ENCODE results near the gene TMEM52B.
A peak's percentile ranks its signal among the peaks of the same experiment; 100 is the strongest.
"Not testable (repeated sequence)": the region's sequence is repeated elsewhere in the genome, so short reads cannot be mapped to it uniquely, and the experiment has no call there.

The TMEM52B gene

DNA sequence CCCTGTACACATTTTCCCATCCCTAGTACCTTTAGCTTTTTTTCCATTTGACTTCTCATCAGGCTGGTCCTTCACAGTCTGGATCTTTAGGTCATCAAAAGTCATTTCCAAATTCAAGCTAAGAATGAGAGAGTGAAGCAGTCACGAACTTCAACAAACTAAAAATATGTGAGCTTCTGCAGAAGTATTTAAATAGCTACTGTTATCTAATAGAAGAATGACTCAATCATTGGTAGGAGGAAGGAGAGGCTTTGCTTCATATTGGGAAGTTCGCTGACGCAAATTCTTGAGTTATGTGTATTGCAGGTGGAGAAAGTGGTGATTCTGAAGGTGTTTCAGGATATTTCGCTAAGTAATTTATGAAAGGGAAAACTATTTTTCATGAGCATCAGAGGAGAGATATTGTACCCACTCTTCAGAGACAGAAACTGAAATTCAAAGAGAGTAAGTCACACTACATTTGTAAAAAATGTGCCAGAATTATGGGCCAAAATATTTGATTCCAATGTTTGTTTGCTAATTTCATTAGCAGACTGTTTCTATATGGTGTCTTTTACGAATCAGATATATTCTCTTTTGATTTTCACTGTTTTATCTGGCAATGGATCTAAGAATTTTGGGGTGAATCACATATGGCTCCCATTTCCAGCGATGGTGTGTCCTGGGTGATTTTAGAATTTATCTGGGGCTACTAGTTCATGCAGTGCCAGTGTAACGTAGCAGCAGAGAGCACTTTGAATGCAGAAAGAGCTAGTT, 6.7 kb upstream of the TMEM52B start, which contains the start of gene OLR1:
OLR1 (minus strand) TSS at position 160 of the 756 bp plus-strand sequence; CDS start at position 105, 55 bp downstream.
- no peak for DNase-seq (ENCODE audit: low spot score)

DNA sequence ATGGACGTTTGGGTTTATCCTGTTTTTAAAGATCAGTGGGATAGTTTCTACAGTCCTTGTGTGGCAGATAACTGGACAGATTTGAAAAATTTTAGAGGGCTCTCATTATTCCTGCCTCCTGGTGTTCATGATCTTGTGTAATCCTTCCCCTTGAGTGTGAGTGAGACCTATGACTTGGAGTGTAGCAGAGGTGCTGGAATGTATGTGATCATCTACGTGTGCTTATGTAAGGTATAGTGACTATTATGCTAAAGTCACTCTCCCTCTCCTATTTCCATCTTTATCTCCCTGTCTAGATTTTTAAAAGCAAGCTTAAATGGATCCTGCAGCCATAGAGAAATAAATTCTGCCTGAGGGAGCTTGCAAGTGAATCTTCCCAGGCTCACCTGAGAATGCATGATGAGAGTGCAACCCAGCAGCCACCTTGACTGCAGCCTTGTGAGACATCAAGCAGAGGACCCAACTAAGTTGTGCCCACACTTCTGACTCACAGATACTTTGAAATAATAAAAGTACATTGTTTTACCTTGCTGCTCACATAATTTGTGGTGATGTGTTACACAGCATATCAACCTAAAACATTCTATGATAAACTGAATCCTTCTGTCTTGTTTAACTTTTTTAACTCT, 3.7 kb upstream of the TMEM52B start:
- no peak for DNase-seq (ENCODE audit: low spot score)

DNA sequence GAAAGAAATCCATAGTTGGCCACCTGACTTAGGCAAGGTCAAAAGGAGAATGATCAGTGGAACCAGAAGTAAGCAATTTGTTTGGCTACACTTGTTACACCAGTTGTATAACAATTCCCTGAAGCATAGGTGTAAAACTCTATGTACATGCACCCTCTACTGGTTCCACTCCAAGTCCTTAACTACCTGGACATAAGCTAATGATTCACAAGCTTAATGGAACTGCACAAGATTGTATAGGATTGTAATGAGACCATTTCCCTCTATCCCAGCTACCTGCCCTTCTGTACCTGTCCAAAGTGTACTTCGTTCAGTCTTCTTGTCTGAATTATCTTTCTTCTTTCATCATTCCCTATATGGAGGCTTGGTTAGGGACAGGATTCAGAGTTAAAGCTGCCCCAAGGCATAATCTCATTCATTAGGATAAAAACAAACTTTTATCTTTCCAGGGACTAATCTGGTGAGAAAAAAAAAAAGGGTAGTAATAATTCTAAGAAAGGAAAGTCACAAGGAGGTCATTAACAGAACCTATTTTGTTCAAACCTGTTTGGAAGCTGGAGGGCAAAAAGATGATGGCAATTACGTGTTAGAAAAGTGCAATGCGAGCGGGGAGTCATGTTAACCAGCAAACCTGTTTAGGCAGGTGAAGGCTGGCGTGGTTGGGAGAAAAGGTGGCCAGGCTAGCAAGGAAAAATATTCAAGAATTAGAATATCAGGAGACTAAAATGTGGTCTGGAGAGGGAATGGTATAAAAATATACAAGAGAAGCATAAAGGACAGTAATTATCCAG, 2.8 kb upstream of the TMEM52B start:
- DNase-seq (ENCODE audit: low spot score): no peak

DNA sequence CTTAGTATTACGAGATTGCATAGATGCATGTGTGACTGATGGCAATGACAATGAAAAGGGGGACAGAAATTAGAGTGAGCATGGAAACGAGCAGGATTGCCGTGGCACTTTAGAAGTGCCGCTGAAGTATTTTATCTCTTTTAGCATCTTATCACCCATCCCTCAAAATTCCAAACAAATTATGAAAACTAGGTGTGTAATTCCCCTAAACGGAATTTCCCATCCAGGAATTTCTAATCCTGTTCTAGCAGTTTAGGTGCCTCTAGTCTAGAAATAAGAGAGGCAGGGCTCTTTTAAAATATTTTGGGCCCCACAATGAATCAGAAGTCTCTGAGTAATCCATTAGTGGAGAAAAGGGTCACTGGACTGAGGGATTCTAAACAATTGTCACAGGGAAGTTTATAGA, 947 bp downstream of the TMEM52B start:
- DNase-seq (ENCODE audit: low spot score): no peak

DNA sequence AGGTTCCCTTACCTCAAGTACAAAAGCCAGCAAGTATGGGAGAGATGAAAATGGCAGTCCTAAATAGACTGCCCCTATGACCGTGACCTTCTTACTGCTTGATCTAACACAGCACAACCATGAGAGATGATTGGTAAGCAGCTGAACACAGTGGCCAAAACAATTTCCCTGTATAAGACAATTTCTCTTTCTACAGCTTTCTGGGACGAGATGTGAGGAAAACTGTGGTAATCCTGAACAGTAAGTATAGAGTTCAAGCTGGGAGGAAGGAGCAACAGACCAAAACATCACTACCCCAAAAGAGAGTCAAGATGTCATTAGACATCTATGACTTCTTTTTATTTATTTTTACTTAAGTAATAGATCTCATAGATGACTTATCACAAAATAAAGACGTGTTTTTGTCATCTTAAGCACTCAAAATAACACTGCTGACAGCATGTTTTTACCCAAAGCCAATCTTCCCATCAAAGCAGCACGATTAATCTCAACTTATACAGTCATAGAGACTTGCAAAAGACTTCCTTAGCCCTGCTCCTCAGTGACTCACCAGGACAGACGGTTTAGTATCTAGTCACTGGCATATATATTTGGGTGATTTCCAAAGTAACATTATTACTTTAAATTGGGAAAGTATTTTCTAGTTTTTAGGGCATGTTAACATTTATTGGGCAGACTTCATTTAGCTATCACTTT, 3.7 kb downstream of the TMEM52B start:
- no peak for DNase-seq (ENCODE audit: low spot score)

DNA sequence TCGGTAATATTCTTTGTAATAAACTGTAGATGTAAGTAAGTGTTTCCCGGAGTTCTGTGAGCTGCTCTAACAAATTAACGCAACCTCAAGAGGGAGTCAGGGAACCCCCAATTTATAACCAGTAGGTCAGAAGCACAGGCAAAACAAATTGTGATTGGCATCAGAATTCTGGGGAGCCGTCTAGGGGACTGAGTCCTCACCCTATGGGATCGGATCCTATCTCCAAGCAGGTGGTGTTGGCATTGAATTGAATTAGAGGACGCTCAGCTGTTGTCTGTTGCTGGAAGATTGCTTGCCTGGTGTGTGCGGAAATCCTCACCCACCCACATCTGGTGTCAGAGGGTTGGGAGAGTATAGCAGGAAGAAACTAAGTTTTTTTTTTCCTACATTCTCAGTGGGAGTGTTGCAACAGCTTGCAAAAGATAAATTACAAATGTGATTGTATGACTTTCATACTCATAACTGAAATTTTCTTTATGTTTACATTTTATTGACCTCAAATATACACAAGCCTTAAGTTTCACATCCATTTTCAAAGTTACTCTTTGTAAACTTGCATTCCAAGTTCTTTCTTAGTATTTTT, 5.5 kb downstream of the TMEM52B start:
- no peak for DNase-seq (ENCODE audit: low spot score)

DNA sequence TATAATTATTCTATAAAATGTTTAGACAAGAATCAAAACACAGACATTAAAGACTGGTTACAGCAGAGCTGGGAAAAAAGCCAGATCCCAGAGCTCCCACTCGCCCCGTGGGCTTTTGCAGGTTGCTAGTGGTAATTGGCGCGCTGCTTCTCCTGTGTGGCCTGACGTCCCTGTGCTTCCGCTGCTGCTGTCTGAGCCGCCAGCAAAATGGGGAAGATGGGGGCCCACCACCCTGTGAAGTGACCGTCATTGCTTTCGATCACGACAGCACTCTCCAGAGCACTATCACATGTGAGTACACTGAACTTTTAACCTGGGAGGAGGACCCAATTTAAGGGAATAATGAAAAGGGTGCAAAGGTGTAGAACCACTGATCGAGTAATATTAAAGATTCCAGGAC, 7.5 kb downstream of the TMEM52B start:
- DNase-seq (ENCODE audit: low spot score): no peak

DNA sequence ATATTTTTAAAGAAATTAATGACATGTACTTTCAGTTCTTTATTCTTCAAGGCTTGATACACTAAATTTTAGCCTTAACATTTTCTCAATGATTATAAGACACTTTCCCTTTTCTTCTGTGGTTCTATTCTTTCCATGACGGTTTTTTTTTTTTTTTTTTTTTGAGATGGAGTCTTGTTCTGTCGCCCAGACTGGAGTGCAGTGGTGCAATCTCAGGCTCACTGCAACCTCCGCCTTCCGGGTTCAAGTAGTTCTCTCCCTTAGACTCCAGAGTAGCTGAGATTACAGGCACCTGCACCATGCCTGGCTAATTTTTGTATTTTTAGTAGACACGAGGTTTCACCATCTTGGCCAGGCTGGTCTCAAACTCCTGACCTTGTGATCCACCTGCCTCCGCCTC, 8.1 kb downstream of the TMEM52B start:
- not testable (repeated sequence) for DNase-seq (ENCODE audit: low spot score)

DNA sequence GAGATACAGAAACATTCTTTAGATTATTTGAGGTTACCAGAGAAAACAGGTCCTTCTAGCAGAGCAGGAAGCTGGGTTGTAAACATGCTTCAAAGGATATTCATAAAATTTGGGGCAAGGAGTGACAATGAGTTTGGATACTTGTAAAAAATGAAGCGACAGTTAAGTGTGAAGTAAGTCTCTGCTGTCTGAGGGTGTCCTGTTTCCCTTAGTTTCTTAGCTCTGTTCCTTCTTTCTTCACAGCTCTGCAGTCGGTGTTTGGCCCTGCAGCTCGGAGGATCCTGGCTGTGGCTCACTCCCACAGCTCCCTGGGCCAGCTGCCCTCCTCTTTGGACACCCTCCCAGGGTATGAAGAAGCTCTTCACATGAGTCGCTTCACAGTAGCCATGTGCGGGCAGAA, 10.8 kb downstream of the TMEM52B start:
- no peak for DNase-seq (ENCODE audit: low spot score)

DNA sequence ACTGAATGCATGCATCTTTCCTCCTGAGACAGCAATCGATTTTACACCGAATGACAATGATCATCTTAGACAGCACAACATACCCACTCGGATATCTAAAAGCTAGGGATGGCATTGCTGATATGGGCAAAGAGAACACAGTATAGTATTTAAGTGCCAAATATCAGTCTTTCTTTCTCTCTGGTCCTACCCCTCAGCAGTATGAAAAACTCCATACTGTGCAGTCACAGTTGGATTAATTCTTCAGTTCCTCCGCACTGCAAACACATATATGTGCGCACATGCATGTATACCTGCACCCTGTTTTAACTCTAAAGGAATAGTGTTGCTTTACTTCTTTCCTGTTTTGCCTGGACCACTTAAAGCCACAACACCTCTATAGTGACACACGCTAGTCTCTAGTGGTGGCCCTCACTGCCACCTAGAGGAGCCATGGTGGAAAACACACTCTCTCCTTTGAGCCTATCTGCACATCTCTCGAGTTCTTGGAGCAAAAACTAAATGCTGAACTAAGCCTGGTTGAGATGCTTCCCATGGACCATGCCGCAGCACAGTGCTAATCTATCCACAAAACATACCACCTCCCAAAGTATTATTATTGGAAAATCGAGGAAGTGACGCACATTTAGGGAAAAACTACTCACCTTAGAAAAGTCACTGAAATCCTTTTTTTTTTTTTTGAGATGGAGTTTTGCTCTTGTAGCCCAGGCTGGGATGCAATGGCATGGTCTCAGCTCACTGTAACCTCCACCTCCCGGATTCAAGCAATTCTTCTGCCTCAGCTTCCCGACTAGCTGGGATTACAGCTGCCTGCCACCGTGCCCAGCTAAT, 11.9 kb downstream of the TMEM52B start:
- DNase-seq (ENCODE audit: low spot score): peak; percentile 66

DNA sequence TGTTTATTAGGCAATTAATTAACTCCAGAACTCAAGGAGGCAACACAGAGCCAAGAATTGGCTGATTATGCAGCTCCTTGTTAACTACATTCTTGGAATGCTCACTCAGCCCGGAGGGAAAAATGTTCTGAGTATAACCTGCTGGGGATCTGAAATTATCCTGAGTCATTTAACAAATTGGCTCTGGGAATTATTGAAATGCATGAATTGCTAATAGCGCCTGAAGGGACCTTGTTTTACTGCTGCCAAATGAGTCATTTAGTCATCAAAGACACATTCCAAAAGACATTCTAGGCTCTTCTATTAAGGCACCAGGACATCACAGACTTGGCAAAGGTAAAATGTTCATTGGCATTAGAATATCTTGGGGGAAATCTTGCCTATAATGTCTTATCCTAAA, 13.0 kb downstream of the TMEM52B start:
- DNase-seq (ENCODE audit: low spot score): peak; percentile 50

DNA sequence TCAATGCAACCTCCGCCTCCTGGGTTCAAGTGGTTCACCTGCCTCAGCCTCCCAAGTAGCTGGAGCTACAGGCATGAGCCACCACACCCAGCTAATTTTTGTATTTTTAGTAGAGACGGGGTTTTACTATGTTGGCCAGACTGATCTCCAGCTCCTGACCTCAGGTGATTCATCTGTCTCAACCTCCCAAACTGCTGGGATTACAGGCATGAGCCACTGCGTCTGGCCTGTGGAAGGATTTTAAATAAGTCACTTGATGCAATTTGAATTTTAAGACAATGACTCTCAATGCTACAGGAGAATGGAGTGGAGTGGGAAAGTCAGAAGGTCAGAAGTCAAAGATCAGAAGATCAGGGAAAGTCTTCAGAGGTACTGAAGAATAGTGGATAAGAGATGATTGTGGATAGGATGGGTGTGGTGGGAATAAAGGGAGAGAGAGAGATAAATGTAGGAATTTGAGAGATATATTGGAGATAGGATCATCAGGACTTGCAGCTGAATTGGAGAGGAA, 15.4 kb downstream of the TMEM52B start:
- DNase-seq (ENCODE audit: low spot score): no peak

DNA sequence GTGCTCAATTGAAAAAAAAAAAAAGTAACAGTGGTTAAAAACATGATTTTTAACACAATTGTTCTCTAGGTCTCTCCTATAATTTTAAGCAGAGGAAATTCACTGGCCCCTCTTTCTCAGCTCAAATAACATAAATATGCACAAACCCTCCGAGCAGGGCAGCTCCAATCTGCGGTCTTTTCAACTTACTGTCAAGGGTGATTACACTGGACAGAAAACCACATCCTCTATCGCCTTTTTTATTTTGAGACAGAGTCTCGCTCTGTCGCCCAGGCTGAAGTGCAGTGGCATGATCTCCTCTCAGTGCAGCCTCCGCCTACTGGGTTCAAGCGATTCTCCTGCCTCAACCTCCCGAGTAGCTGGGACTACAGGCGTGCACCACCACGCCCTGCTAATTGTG, 17.4 kb downstream of the TMEM52B start:
- DNase-seq (ENCODE audit: low spot score): no peak

DNA sequence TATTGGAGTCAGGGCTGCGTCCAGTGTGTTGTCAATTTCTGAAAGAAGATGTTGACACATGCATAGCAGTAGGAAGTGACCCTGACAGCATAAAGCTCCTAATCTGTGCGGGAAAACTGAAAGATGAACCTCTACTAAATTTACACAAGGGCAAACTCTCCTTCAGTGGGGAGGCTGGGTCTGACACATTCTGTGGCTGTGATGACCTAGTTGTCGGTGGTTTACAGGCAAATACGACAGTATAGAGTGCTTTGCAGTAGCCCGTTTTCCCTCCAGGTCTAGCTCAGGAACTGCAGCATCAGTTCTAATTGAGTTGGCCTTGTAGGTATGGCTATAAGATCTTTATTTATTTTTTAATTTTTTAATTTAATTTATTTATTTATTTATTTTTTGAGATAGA, 19.0 kb downstream of the TMEM52B start:
- DNase-seq (ENCODE audit: low spot score): no peak

DNA sequence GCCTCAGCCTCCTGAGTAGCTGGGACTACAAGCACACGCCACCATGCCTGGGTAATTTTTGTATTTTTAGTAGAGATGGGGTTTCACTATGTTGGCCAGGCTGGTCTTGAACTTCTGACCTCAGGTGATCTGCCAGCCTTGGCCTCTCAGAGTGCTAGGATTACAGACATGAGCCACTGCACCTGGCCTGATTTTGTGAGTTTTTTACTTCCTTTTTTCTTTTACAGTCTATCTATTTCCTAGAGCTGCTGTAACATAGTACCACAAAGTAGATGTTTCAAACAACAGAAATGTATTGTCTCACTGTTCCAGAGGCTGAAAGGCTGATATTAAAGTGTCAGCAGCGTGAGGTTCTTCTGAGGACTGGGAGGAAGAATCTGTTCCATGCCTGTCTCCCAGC, 25.7 kb downstream of the TMEM52B start:
- not testable (repeated sequence) for DNase-seq (ENCODE audit: low spot score)

DNA sequence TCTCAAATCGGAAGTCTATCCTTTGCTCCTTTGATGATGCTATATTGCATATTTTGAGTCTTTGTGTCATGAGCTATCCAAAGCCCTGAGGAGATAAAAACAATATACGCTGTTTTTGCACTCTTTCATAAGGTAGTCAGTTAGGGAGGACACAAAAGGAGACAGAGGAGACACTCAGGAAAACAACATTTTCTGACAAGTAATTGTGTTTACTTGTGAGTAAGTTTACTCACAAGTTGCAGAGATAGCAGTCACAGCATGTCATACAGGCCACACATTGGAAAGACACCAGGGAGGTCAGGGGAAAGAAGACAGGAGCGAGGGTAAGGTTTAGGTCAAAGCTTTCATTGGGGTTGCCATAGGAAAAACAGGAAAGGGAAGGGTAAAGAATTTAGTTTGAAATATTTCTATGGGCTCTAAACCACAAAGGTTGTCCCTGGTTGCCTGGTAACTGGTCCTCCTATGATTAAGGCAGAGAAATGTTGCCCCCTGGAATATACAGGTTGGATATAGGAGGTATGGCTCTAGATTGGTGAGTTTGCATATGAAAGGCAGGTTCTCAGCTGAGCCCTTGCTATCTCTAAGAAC, 26.5 kb downstream of the TMEM52B start:
- DNase-seq (ENCODE audit: low spot score): no peak

DNA sequence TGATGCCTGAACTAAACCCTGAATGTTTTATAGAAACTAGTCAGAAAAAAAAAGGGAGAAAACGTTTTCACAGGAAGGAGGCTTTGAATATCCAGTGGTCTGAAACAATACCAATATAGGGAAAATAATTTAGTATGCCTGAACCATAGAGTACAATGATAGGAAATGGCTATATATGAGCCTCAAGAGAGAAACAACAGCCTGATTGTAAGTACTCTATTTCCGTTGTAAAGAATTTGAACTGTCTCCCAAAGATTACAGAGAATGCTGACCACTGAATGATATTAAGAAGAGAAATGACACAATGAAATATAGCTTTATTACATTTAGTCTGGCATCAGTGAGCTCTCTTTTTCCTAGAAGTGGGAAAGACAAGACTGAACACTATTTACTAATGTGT, 28.3 kb downstream of the TMEM52B start:
- DNase-seq (ENCODE audit: low spot score): no peak

DNA sequence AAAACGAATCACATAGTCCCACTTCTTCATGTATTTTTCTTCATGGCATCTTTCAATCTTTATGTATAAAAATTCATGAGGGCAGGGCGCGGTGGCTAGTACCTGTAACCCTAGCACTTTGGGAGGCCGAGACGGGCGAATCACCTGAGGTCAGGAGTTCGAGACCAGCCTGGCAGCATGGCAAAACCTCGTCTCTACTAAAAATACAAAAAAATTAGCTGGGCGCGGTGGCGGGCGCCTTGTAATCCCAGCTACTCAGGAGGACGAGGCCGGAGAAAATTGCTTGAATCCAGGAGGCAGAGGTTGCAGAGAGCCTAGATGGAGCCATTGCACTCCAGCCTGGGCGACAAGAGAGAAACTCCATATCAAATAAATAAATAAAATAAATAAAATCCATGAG, 31.4 kb downstream of the TMEM52B start:
- no peak for DNase-seq (ENCODE audit: low spot score)

DNA sequence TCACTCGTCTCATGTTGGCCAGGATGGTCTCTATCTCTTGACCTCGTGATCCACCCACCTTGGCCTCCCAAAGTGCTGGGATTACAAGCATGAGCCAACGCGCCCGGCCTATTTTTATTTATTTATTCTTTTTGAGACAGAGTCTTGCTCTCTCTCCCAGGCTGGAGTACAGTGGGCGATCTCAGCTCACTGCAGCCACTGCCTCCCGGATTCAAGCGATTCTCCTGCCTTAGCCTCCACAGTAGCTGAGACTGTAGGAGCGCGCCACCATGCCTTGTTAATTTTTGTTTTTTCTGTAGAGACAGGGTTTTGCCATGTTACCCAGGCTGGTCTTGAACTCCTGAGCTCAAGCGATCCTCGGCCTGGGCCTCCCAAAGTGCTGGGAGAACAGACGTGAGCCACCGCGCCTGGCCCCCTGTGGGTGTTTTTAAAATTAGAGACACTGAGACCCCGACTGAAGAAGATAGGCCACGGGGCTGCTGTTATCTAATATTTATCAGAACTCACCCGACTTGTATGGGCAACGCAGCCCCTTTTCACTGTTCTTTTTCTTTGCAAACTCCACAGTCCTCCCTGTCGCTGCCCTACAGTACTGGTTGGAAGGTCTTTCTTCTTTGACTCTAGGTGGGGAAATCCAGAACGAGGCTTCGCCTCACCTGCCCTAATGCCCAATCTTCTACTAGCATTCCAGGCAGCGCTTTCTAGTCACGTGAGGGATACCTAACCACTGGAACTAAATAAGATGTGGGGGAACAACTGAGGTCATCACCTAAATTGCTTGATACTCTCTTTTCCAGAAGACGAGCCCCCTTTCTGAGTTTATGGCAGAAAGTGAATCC, 32.5 kb downstream of the TMEM52B start:
- DNase-seq (ENCODE audit: low spot score): peak; percentile 55
